B cell (primary cell): ENCODE measurements around the gene LURAP1L. TPM values are rescaled to one million over a fixed set of nuclear protein-coding genes. Genes with fewer than 3 reads are reported as not detected.

Source experiments
- ATAC-seq: fragments of 200-7000 bp; cut with Tn5 transposase; one replicate; pipeline ENCODE4 v1.10.0; 2021; ENCODE audit warnings: low read depth, mild to moderate bottlenecking, moderate number of reproducible peaks, moderate library complexity
- CTCF ChIA-PET: fragments of 350-600 bp; sonication (Branson Sonifier 250); formaldehyde crosslinking; loops from one replicate; lab custom pipeline; 2021; ENCODE audit warnings: antibody characterized with exemption, inconsistent platforms; lab: Charles Lee
- POLR2A ChIA-PET: fragments of 350-600 bp; sonication (Branson Sonifier 250); formaldehyde crosslinking; loops from one replicate; lab custom pipeline; 2021; ENCODE audit warnings: antibody characterized with exemption; lab: Charles Lee
- DNase-seq: peaks from one replicate; pipeline ENCODE4 v3.0.0; 2013
- H2AFZ ChIP-seq: 2 replicates; pipeline ENCODE4 v1.6.1; 2012; ENCODE audit warnings: mild to moderate bottlenecking, low read depth, low read length; ENCODE audit not compliant: insufficient read depth, poor library complexity, severe bottlenecking
- H3K27ac ChIP-seq, 2 donors: 1 replicate in 1 of 2; 2 replicates in 1 of 2; pipeline ENCODE4 v1.5.1; 2012 to 2013; ENCODE audit warnings: low read length in 2 of 2, mild to moderate bottlenecking in 2 of 2, moderate library complexity in 1 of 2
- H3K27me3 ChIP-seq, 4 experiments: fragments of 200-600 bp in 1 of 4; sonication (generic) in 1 of 4; replicated peaks in 1 of 4; 1 replicate in 2 of 4; 2 replicates in 2 of 4; pipeline versions ENCODE4 v1.6.1 to v1.7.0; 2013 to 2016; ENCODE audit warnings: low read length in 3 of 4, mild to moderate bottlenecking in 2 of 4, mixed read lengths in 1 of 4, moderate library complexity in 1 of 4; ENCODE audit not compliant: insufficient read depth in 4 of 4, control insufficient read depth in 3 of 4; ENCODE audit errors: control extremely low read depth in 1 of 4
- H3K36me3 ChIP-seq, 2 experiments: replicated peaks in 1 of 2; 1 replicate in 1 of 2; 2 replicates in 1 of 2; pipeline versions ENCODE4 v1.6.1 to v1.7.1; 2013; ENCODE audit warnings: low read length in 1 of 2; ENCODE audit not compliant: insufficient read depth in 2 of 2, control insufficient read depth in 1 of 2; ENCODE audit errors: control extremely low read depth in 1 of 2, extremely low read depth in 1 of 2
- H3K4me1 ChIP-seq, 2 donors: fragments of 200-600 bp in 1 of 2; sonication (generic) in 1 of 2; 1 replicate in 1 of 2; 2 replicates in 1 of 2; pipeline versions ENCODE4 v1.5.1 to v1.6.1; 2013 to 2017; ENCODE audit warnings: low read length in 2 of 2; ENCODE audit not compliant: control insufficient read depth in 2 of 2, insufficient read depth in 2 of 2
- H3K4me2 ChIP-seq: replicated peaks from 2 replicates; pipeline ENCODE3; 2012; ENCODE audit warnings: mild to moderate bottlenecking, low read depth, low read length; ENCODE audit not compliant: poor library complexity, severe bottlenecking
- H3K4me3 ChIP-seq, 5 experiments: fragments of 200-600 bp in 1 of 5; sonication (generic) in 1 of 5; 1 replicate in 3 of 5; 2 replicates in 2 of 5; pipeline versions ENCODE4 v1.5.1 to v1.7.0; 2011 to 2016; ENCODE audit warnings: low read length in 4 of 5, mild to moderate bottlenecking in 4 of 5, low read depth in 2 of 5, control low read depth in 1 of 5, moderate library complexity in 1 of 5; ENCODE audit not compliant: insufficient read depth in 1 of 5; ENCODE audit errors: control extremely low read depth in 1 of 5, extremely low read depth in 1 of 5
- H3K79me2 ChIP-seq: fragments of 200-600 bp; sonication (generic); one replicate; pipeline ENCODE4 v1.6.0; 2016; ENCODE audit warnings: low read length; ENCODE audit not compliant: control insufficient read depth, insufficient read depth
- H3K9ac ChIP-seq: fragments of 200-600 bp; sonication (generic); 2 replicates; pipeline ENCODE4 v1.6.1; 2017; ENCODE audit warnings: mild to moderate bottlenecking, low read length, moderate library complexity
- H3K9me3 ChIP-seq, 3 donors: one replicate each; pipeline versions ENCODE4 v1.6.1 to v1.7.1; 2013; ENCODE audit warnings: low read length in 2 of 3; ENCODE audit not compliant: control insufficient read depth in 2 of 3, insufficient read depth in 1 of 3; ENCODE audit errors: control extremely low read depth in 1 of 3
- H4K20me1 ChIP-seq: 2 replicates; pipeline ENCODE4 v1.6.0; 2012; ENCODE audit warnings: mild to moderate bottlenecking, low read length; ENCODE audit not compliant: insufficient read depth, control insufficient read depth, poor library complexity, severe bottlenecking
- H3K27ac Mint-ChIP-seq: one replicate; pipeline ENCODE4 v1.8.0; 2021; ENCODE audit warnings: mixed read lengths
- H3K27me3 Mint-ChIP-seq: one replicate; pipeline ENCODE4 v1.8.0; 2021; ENCODE audit warnings: mixed read lengths
- H3K4me1 Mint-ChIP-seq: one replicate; pipeline ENCODE4 v1.8.0; 2021; ENCODE audit warnings: mixed read lengths
- H3K4me3 Mint-ChIP-seq: one replicate; pipeline ENCODE4 v1.8.0; 2021; ENCODE audit warnings: mixed read lengths
- H3K9me3 Mint-ChIP-seq: one replicate; pipeline ENCODE4 v1.8.0; 2022; ENCODE audit warnings: mixed read lengths; ENCODE audit not compliant: insufficient read depth
- CTCF ChIP-seq: fragments of 200-600 bp; IDR thresholded peaks from one replicate; pipeline ENCODE4 v1.8.0; 2022; ENCODE audit warnings: antibody characterized with exemption, mild to moderate bottlenecking
- EZH2 ChIP-seq: IDR thresholded peaks from 2 replicates; pipeline ENCODE4 v1.6.1; 2012; ENCODE audit warnings: borderline replicate concordance, low read depth, mild to moderate bottlenecking, moderate library complexity, low read length; ENCODE audit not compliant: insufficient read depth, poor library complexity, severe bottlenecking
- WGBS: methylation state at CpG from one replicate; pipeline ENCODE4 v1.1.5; 2013; ENCODE audit warnings: missing lambda C conversion rate; ENCODE audit not compliant: insufficient coverage; 5-methylcytosine and 5-hydroxymethylcytosine counted together
- intact Hi-C: fragments of 100-400 bp; cut with micrococcal nuclease; formaldehyde crosslinking; loops from one replicate; pipeline ENCODE4 v1.10.0; 2022
- polyA plus RNA-seq: library from polyadenylated mRNA; depleted of rRNA; stranded (reverse); fragments of >200 nt; gene quantifications from 2 replicates; pipeline ENCODE4 v1.2.3, GENCODE V29; 2012
- total RNA-seq, 2 donors: library from RNA; stranded (reverse); fragments of 120-200 nt in 1 of 2; gene quantifications; 1 replicate in 1 of 2; 2 replicates in 1 of 2; pipeline versions ENCODE4 v1.2.3 to v1.2.4, GENCODE V29; 2013 to 2022

The LURAP1L gene
- total and polyA plus RNA-seq, 2 donors (not counting 1 experiment from before 2014, with no cell fraction given): not detected

- Histone ChIP-seq H3K4me1 (no peaks in the 10 kb centered on the region), H3K9me3 (no peaks in the 10 kb centered on the region), H3K79me2 (no peaks in the 10 kb centered on the region), H3K4me2 (no peak overlapping the region), H3K4me3 (no peak overlapping the region), H3K9ac (no peak overlapping the region), H3K27me3 (no peaks in the 10 kb centered on the region), H2AFZ (no peak overlapping the region), H4K20me1 (no peaks in the 10 kb centered on the region), H3K36me3 (no peaks in the 10 kb centered on the region), H3K27ac (no peak overlapping the region)
- Mint-ChIP-seq H3K4me1 (no peaks in the 10 kb centered on the region), H3K27ac (no peak overlapping the region), H3K27me3 (no peaks in the 10 kb centered on the region), H3K9me3 (no peaks in the 10 kb centered on the region), H3K4me3 (no peak overlapping the region)
- no peak for TF ChIP-seq EZH2
- no peak for TF ChIP-seq CTCF
- intact Hi-C loops: no loop called here
- CTCF ChIA-PET: no interaction called here
- ATAC-seq (no peak), DNase-seq (no peak)
- POLR2A ChIA-PET: no interaction called here
These were observed 72.7 kb downstream of the LURAP1L start for GRCh38 chr9:12847561-12847960.

- no peak overlapping the region for H2AFZ ChIP-seq
- ChIA-PET CTCF (no interaction called here), POLR2A (no interaction called here)
- no peaks in the 10 kb centered on the region for H3K27me3 ChIP-seq
- no peak overlapping the region for H3K27ac ChIP-seq
- H3K4me1 ChIP-seq: no peaks in the 10 kb centered on the region
- Mint-ChIP-seq H3K9me3 (no peaks in the 10 kb centered on the region), H3K27me3 (no peaks in the 10 kb centered on the region), H3K27ac (no peak overlapping the region), H3K4me1 (no peaks in the 10 kb centered on the region), H3K4me3 (no peak overlapping the region)
- H3K9me3 ChIP-seq: no peaks in the 10 kb centered on the region
- DNase-seq: no peak
- ATAC-seq: no peak
- H3K4me3 ChIP-seq: no peak overlapping the region
- intact Hi-C loops: no loop called here
- no peaks in the 10 kb centered on the region for H3K36me3 ChIP-seq
- no peaks in the 10 kb centered on the region for H3K79me2 ChIP-seq
- WGBS: no CpG with 5 or more reads among the region's 1 CpG
- TF ChIP-seq EZH2 (no peak), CTCF (no peak)
- no peaks in the 10 kb centered on the region for H4K20me1 ChIP-seq
- no peak overlapping the region for H3K9ac ChIP-seq
- no peak overlapping the region for H3K4me2 ChIP-seq
These were observed 74.7 kb downstream of the LURAP1L start for GRCh38 chr9:12849486-12850003.
